OCI-LY7 (cell line): Measurements from ENCODE around the gene CRX. TPM values are rescaled to one million over a fixed set of nuclear protein-coding genes. Genes with fewer than 3 reads are reported as not detected.
"Not testable (repeated sequence)": the region's sequence is repeated elsewhere in the genome, so short reads cannot be mapped to it uniquely, and the experiment has no call there.

Experiments
- BruUV-seq: library from RNA; stranded (reverse); fragments of 400-500 nt; replicated peaks from 2 replicates; lab custom pipeline; 2021; lab: Mats Ljungman, UMichigan
- CTCF ChIA-PET: fragments of 300-600 bp; sonication (Branson Sonifier 250); formaldehyde crosslinking; loops from one replicate; lab custom pipeline; 2022; ENCODE audit warnings: antibody characterized with exemption; ENCODE audit not compliant: unreplicated experiment; lab: Charles Lee
- POLR2A ChIA-PET: fragments of 300-600 bp; sonication (Branson Sonifier 250); formaldehyde crosslinking; loops from one replicate; lab custom pipeline; 2022; ENCODE audit warnings: antibody characterized with exemption; lab: Charles Lee
- DNase-seq: peaks from one replicate; pipeline ENCODE4 v3.0.0-alpha.2; 2015; ENCODE audit warnings: low spot score
- H2AFZ ChIP-seq: fragments of 200-600 bp; sonication (generic), shearing (Covaris generic); 2 replicates; pipeline ENCODE4 v1.6.1; 2014; ENCODE audit warnings: mild to moderate bottlenecking, antibody characterized with exemption, low read length, moderate library complexity
- H3K27ac ChIP-seq: fragments of 200-600 bp; sonication (generic); 2 replicates; pipeline ENCODE4 v1.5.1; 2014; ENCODE audit warnings: mixed run types, low read depth, mild to moderate bottlenecking, moderate library complexity, low read length, inconsistent platforms; ENCODE audit not compliant: poor library complexity, severe bottlenecking
- H3K36me3 ChIP-seq: fragments of 200-600 bp; sonication (generic); 2 replicates; pipeline ENCODE4 v1.6.1; 2014; ENCODE audit warnings: mild to moderate bottlenecking, antibody characterized with exemption, low read length, moderate library complexity, mixed read lengths; ENCODE audit not compliant: insufficient read depth
- H3K4me1 ChIP-seq: fragments of 200-600 bp; sonication (generic); 2 replicates; pipeline ENCODE4 v1.5.1; 2014; ENCODE audit warnings: mild to moderate bottlenecking, low read length; ENCODE audit not compliant: insufficient read depth, poor library complexity, severe bottlenecking
- H3K4me2 ChIP-seq: fragments of 200-600 bp; sonication (generic); 2 replicates; pipeline ENCODE4 v1.6.1; 2014; ENCODE audit warnings: mild to moderate bottlenecking, low read length
- H3K4me3 ChIP-seq: fragments of 200-600 bp; sonication (generic); 2 replicates; pipeline ENCODE4 v1.5.1; 2014; ENCODE audit warnings: mild to moderate bottlenecking, low read depth, low read length; ENCODE audit not compliant: poor library complexity, severe bottlenecking
- H3K79me2 ChIP-seq: fragments of 200-600 bp; sonication (generic); 2 replicates; pipeline ENCODE4 v1.6.1; 2016; ENCODE audit warnings: low read depth, mild to moderate bottlenecking, low read length, moderate library complexity, mixed read lengths; ENCODE audit not compliant: insufficient read depth
- H3K9me2 ChIP-seq: fragments of 200-600 bp; sonication (generic); 2 replicates; pipeline ENCODE4 v1.6.1; 2016; ENCODE audit warnings: mild to moderate bottlenecking, low read length, mixed read lengths; ENCODE audit not compliant: insufficient read depth
- H3K9me3 ChIP-seq: fragments of 200-600 bp; sonication (generic); 2 replicates; pipeline ENCODE4 v1.6.1; 2014; ENCODE audit warnings: mild to moderate bottlenecking, mixed run types, low read length, mixed read lengths
- H4K20me1 ChIP-seq: fragments of 200-600 bp; sonication (generic); 2 replicates; pipeline ENCODE4 v1.6.1; 2014; ENCODE audit warnings: mild to moderate bottlenecking, antibody characterized with exemption, low read length, moderate library complexity, mixed read lengths; ENCODE audit not compliant: insufficient read depth
- EZH2phosphoT487 ChIP-seq: fragments of 200-600 bp; sonication (generic); IDR thresholded peaks from 2 replicates; pipeline ENCODE4 v1.6.1; 2018; ENCODE audit warnings: low read depth, borderline replicate concordance, mild to moderate bottlenecking, mixed run types, antibody characterized with exemption, low read length, moderate library complexity, mixed read lengths
- intact Hi-C: fragments of 100-400 bp; cut with micrococcal nuclease; formaldehyde crosslinking; loops from one replicate; pipeline ENCODE4 v1.10.0; 2022; ENCODE audit not compliant: unreplicated experiment
- total RNA-seq, 2 experiments: library from RNA; depleted of rRNA in 1 of 2; stranded (reverse); fragments of >200 nt in 1 of 2; shearing (Covaris generic) in 1 of 2; gene quantifications; 2 replicates each; pipeline ENCODE4 v1.2.3, GENCODE V29; 2014 to 2022
- TF ChIP-seq, protein P1 (sequence below): fragments of 200-600 bp; sonication (generic); conservative IDR thresholded peaks from 2 replicates; pipeline ENCODE4 v1.5.1; 2014; ENCODE audit warnings: mild to moderate bottlenecking, antibody characterized with exemption, low read length, moderate library complexity, mixed read lengths

Gene CRX
- total RNA-seq, 2 experiments from 2014 or later: not detected

DNA sequence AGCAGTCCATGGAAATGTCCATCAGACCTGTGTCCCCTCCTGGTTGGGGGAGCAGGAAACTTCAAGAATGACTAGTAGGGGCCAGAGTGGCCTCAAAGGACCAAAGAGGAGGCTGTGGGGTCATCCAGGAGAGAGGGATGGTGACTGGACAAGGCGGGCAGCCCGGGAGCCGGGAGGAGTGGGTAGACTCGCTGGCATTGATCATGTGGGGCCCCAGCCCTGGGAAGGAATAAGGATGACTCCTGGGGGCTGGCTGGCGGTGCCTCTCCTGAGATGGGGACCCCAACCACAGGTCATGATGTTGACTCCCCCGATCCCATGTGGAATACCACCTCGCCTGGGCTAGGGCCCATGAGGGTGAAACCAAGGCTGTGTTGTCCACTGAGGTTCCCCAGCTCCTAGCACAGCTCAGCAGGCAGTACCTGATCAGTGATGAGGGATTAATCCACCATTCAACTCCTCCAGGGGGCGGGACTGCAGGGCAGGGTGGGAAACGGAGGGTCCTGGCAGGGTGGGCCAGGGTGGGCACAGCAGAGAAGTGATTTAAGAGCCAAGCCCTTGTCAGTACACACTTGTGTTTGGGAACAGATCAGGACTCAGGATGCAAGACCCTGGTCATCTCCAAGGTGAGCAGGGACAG, 37.0 kb downstream of the CRX start, which contains the start of gene TPRX2:
TSS of gene TPRX2 (plus strand) at position 590 of the 640 bp plus-strand sequence. CDS start at position 602, 12 bp downstream.
- H3K27ac ChIP-seq, H3K4me3 ChIP-seq, DNase-seq, H2AFZ ChIP-seq, H4K20me1 ChIP-seq, H3K9me3 ChIP-seq, H3K79me2 ChIP-seq, H3K4me2 ChIP-seq, H3K4me1 ChIP-seq, POLR2A ChIA-PET, intact Hi-C loops, CTCF ChIA-PET, H3K9me2 ChIP-seq, BruUV-seq, H3K36me3 ChIP-seq: not testable (repeated sequence)

DNA sequence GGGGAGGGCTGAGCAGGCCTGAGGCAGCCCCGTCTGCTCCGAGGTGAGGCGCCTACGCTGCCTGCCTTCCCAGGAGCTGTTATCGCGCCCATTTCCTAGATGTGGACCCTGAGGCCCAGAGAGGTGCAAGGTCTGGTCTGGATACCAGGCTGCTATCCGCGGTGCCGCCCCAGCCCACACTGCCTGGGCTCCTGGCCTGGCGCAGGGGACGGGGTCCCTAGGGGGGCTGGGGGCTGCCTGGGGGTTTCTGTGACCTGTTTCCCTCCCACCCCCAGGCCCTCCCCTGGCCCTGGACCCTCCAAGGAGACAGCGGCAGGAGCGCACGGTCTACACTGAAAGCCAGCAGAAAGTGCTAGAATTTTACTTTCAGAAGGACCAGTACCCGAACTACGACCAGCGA, 38.1 kb downstream of the CRX start:
- BruUV-seq, H2AFZ ChIP-seq, H3K27ac ChIP-seq, H3K9me3 ChIP-seq, POLR2A ChIA-PET, H3K36me3 ChIP-seq, H3K9me2 ChIP-seq, CTCF ChIA-PET, DNase-seq, H4K20me1 ChIP-seq, H3K4me2 ChIP-seq, H3K4me1 ChIP-seq, H3K4me3 ChIP-seq, H3K79me2 ChIP-seq: not testable (repeated sequence)
- intact Hi-C loops: loop anchor here (10.0 kb wide), 1 partner anchor 45 kb away; no protein-coding TSS in a partner anchor

DNA sequence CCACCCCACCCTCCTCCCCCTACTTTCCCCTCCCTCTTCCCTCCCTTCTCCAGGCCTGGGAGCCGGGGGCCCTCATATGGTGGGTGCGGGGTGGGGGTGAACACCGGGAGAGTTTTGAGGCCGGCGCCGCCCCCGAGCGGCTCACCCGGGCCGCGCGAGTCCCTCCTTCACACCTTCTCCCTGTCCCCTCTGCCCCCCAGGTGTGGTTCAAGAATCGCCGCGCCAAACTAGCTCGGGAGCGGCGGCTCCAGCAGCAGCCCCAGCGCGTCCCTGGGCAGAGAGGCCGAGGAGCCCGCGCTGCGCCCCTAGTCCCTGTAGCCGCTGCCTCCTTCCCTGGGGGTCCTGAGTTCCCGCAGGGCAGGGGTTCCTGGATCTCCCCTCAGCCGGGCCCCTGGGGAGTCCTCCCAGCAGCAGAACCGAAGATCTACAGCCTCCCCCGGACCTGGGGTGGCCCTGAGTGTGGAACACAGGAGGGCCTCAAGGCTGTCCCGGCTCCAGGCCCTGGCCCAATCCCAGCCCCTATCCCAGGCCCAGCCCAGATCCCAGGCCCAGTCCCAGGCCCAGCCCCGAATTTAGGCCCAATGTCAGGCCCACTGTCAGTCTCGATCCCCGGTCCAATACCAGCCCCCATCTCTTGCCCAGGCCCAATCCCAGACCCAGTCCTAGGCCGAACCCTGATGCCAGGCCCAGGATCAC, 39.0 kb downstream of the CRX start:
- H3K4me2 ChIP-seq: no peak overlapping the region
- intact Hi-C loops: loop anchor here (10.0 kb wide), 1 partner anchor 46 kb away; no protein-coding TSS in a partner anchor
- H3K27ac ChIP-seq: no peak overlapping the region
- H2AFZ ChIP-seq: no peak overlapping the region
- BruUV-seq: no TSS peak
- H3K9me2 ChIP-seq: no peaks in the 10 kb centered on the region
- TF ChIP-seq, protein P1, sequence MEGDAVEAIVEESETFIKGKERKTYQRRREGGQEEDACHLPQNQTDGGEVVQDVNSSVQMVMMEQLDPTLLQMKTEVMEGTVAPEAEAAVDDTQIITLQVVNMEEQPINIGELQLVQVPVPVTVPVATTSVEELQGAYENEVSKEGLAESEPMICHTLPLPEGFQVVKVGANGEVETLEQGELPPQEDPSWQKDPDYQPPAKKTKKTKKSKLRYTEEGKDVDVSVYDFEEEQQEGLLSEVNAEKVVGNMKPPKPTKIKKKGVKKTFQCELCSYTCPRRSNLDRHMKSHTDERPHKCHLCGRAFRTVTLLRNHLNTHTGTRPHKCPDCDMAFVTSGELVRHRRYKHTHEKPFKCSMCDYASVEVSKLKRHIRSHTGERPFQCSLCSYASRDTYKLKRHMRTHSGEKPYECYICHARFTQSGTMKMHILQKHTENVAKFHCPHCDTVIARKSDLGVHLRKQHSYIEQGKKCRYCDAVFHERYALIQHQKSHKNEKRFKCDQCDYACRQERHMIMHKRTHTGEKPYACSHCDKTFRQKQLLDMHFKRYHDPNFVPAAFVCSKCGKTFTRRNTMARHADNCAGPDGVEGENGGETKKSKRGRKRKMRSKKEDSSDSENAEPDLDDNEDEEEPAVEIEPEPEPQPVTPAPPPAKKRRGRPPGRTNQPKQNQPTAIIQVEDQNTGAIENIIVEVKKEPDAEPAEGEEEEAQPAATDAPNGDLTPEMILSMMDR: no peak
- no peak for TF ChIP-seq EZH2phosphoT487
- H3K9me3 ChIP-seq: no peaks in the 10 kb centered on the region
- POLR2A ChIA-PET: no interaction called here
- DNase-seq: no peak
- no peaks in the 10 kb centered on the region for H3K79me2 ChIP-seq
- no peaks in the 10 kb centered on the region for H3K4me1 ChIP-seq
- no peak overlapping the region for H3K4me3 ChIP-seq
- no peaks in the 10 kb centered on the region for H3K36me3 ChIP-seq
- no peaks in the 10 kb centered on the region for H4K20me1 ChIP-seq
- CTCF ChIA-PET: no interaction called here
